Measurements from ENCODE around the gene CEP85L.

- TF ChIP-seq CTCF (IDR thresholded peaks at IDR 0.05 in 8 of 11, conservative IDR thresholded peaks at IDR 0.05 in 3 of 11) (no peak), POLR2A (IDR thresholded peaks at IDR 0.05) (no peak)
These were observed 91.7 kb downstream of the CEP85L start for GRCh38 chr6:118559659-118560058.
